BLaER1 (cell line): ENCODE results near the gene FAM120A.

Experiments
- H3K27ac ChIP-seq: shearing (Covaris generic); formaldehyde crosslinking; 2 replicates; pipeline ENCODE4 v1.8.1; 2022
- H3K27me3 ChIP-seq: shearing (Covaris generic); formaldehyde crosslinking; 2 replicates; pipeline ENCODE4 v1.8.1; 2022
- H3K36me3 ChIP-seq: shearing (Covaris generic); formaldehyde crosslinking; 2 replicates; pipeline ENCODE4 v1.8.1; 2022
- H3K4me1 ChIP-seq: shearing (Covaris generic); formaldehyde crosslinking; 2 replicates; pipeline ENCODE4 v1.8.1; 2022
- H3K4me2 ChIP-seq: shearing (Covaris generic); formaldehyde crosslinking; 2 replicates; pipeline ENCODE4 v1.8.1; 2022
- H3K4me3 ChIP-seq: shearing (Covaris generic); formaldehyde crosslinking; 2 replicates; pipeline ENCODE4 v1.8.1; 2022
- H3K9ac ChIP-seq: shearing (Covaris generic); formaldehyde crosslinking; 2 replicates; pipeline ENCODE4 v1.8.1; 2022
- H3K9me3 ChIP-seq: shearing (Covaris generic); formaldehyde crosslinking; 2 replicates; pipeline ENCODE4 v1.8.1; 2022
- H4K20me1 ChIP-seq: shearing (Covaris generic); formaldehyde crosslinking; 2 replicates; pipeline ENCODE4 v1.8.1; 2022
- Cebpa-rat ChIP-seq: shearing (Covaris generic); IDR thresholded peaks from 2 replicates; pipeline ENCODE4 v1.8.1; 2022

FAM120A gene

DNA sequence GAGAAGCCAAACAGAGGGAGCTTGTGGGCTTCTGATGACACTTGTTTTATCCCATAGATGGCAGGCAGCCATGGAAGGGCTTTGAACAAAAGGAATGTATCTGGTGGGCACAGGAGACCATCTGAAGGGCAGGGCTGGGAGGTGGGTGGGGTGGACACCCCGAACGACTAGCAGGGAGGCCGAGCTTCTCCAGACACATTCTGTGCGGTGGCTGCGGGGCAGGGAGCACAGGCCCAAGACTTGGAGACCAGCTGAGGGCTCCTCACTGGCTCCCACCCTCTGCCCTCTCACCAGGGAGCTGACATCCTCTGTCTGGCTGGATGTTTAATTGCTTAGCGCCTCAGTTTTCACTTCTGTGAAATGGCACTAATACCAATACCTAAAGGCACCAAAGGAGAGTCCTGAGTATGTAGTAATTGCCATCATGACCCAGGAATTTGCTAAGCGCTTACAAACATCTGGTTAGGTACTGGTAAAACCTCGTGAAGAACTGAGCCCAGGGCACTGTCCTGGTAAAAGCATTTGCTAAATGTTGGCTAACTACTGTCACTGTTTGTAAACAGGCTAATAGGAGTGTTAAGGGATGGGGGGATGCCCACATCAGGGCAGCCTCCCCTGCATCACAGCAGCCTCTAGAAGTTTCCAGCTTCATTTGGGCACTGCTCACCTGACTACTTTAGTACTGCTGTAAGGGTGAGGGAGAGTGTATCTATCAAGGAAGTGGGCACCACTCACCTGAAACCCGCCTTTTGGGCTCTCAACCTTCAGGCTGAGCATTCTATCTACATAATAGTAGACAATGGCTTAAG lies 122.8 kb downstream of the FAM120A start:
- Histone ChIP-seq H3K9me3 (peaks cover 15% of the 10 kb centered on the region), H3K27ac (no peak overlapping the region), H3K27me3 (no peaks in the 10 kb centered on the region), H3K4me3 (no peak overlapping the region; the same call in 1 of the 2 replicates), H3K36me3 (no peaks in the 10 kb centered on the region), H3K4me1 (peaks cover 34% of the 10 kb centered on the region), H3K9ac (no peak overlapping the region), H4K20me1 (peaks cover 20% of the 10 kb centered on the region), H3K4me2 (peak overlapping the region; percentile 100)
- no peak for TF ChIP-seq Cebpa-rat

DNA sequence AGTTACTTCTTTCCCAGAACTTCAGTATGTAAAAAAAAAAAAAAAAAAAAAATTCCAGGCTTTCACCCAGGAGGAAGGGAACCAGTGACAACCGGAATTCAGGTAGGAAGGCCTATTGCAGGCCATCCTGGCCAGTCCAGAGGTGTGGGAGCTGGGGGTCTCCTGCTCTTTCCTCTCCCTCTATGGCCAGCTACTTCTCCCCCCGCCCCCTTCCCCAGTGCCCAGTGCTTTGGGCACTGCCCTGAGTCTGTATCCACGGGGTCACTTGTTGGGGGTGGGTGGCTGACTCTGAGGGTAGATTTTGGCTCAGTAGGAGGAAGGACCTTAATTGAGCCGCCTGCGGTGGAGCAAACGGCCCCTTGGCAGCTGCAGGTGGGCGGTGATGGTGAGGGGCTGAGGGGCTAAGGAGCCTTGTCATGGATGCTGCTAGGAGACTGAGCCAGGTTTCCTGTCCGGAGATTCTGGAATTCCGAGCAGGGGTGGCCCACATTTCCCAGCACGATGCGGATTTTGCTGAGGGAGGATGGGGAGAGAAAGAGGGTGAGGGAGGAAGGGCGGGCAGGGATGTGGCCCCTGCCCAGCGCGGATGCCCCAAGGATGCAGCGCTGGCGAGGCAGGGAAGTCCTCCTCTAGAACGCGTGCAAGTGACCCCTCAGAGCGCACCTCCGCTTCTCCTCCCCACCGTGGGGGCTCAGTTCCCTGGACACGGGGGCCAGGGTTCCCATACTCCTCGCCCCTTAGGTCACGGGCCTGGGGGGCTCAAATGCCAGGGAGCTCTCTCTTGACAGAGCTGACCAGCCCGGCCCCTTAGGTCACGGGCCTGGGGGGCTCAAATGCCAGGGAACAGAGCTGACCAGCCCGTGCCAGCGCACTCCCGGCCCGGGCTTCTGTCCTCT lies 123.7 kb downstream of the FAM120A start:
- Histone ChIP-seq H3K9me3 (peaks cover 15% of the 10 kb centered on the region), H4K20me1 (peaks cover 28% of the 10 kb centered on the region), H3K4me1 (peaks cover 39% of the 10 kb centered on the region), H3K36me3 (no peaks in the 10 kb centered on the region), H3K27me3 (no peaks in the 10 kb centered on the region), H3K9ac (peak overlapping the region; percentile 96), H3K27ac (peak overlapping the region; percentile 97), H3K4me2 (peak overlapping the region; percentile 100), H3K4me3 (peak overlapping the region; percentile 89)
- TF ChIP-seq Cebpa-rat, result no peak

DNA sequence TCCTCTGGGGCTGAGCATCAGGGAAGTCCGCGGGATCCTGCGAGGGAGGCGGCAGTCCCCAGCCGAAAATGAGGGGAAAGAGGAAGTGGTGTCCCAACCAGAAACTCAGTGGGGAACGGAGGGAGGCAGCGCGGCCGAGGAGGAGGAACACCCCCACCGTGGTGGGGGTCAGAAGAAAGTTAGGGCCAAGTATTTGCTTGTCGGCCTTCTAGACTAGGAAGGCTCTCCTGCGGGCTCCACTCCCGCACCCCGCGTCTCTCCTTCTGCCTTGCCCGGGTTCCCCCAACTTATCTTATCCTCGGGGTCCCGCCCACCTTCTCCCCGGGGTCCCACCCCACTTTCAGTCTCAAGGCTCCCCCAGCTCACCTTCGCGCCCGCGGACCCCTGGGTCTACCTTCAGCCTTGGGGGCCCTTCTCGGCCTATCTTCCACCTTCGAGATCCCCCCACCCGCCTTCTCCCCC lies 124.3 kb downstream of the FAM120A start:
- H3K27ac ChIP-seq, result peak overlapping the region; percentile 97
- H3K9ac ChIP-seq, result peak overlapping the region; percentile 96
- no peaks in the 10 kb centered on the region for H3K36me3 ChIP-seq
- H4K20me1 ChIP-seq, result peaks cover 35% of the 10 kb centered on the region
- no peaks in the 10 kb centered on the region for H3K27me3 ChIP-seq
- peaks cover 42% of the 10 kb centered on the region for H3K4me1 ChIP-seq
- H3K4me2 ChIP-seq, result peak overlapping the region; percentile 100
- no peak for TF ChIP-seq Cebpa-rat
- H3K4me3 ChIP-seq, result peak overlapping the region; percentile 89
- H3K9me3 ChIP-seq, result peaks cover 9% of the 10 kb centered on the region

DNA sequence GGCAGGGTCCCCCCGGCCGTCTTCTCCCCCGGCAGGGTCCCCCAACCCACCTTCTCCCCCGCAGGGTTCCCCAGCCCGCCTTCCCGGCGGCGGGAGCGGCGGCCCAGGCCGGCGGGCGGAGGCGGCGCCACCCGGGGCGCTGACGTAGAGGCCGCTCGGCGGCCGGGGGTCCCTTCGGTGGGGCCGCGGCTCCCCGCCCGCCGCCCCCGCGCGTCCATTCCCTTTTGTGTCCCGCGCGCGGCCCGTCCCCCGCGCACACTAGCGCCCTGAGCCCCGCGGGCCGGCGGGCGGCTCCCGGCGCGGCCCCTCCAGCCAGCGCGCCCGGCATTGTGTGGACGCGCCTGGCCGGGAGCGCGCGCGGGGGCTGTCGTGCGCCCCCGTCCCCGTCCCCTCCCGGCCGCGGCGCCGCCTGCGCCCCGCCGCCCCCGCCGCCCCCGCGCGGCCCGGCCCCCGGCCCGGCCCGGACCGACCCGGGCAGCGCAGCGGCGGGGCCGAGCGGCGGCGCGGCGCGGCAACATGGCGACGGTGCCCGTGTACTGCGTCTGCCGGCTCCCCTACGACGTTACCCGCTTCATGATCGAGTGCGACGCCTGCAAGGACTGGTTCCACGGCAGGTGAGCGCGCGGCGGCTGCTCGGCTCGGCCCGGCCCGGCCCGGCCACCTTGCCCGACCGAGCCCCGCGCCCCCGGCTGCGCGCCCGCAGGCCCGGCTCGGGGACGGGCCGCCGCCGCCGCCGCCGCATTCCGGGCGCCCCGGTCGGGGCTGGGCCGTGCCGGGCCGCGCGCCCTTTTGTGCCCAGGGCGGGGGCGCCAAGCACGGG lies 125.0 kb downstream of the FAM120A start, which contains the start of gene PHF2:
Gene PHF2, plus strand, starts transcription at position 327 of the 820 bp plus-strand sequence. Its CDS starts 190 bp downstream, at position 517.
- Histone ChIP-seq H4K20me1 (peaks cover 41% of the 10 kb centered on the region), H3K27ac (peak within 1 kb of the TSS; percentile 97), H3K4me3 (peak within 1 kb of the TSS; percentile 89), H3K4me2 (peak within 1 kb of the TSS; percentile 100), H3K27me3 (no peaks in the 10 kb centered on the region), H3K9me3 (peaks cover 3% of the 10 kb centered on the region), H3K4me1 (peaks cover 45% of the 10 kb centered on the region), H3K36me3 (no peaks in the 10 kb centered on the region), H3K9ac (peak within 1 kb of the TSS; percentile 96)
- no peak for TF ChIP-seq Cebpa-rat

DNA sequence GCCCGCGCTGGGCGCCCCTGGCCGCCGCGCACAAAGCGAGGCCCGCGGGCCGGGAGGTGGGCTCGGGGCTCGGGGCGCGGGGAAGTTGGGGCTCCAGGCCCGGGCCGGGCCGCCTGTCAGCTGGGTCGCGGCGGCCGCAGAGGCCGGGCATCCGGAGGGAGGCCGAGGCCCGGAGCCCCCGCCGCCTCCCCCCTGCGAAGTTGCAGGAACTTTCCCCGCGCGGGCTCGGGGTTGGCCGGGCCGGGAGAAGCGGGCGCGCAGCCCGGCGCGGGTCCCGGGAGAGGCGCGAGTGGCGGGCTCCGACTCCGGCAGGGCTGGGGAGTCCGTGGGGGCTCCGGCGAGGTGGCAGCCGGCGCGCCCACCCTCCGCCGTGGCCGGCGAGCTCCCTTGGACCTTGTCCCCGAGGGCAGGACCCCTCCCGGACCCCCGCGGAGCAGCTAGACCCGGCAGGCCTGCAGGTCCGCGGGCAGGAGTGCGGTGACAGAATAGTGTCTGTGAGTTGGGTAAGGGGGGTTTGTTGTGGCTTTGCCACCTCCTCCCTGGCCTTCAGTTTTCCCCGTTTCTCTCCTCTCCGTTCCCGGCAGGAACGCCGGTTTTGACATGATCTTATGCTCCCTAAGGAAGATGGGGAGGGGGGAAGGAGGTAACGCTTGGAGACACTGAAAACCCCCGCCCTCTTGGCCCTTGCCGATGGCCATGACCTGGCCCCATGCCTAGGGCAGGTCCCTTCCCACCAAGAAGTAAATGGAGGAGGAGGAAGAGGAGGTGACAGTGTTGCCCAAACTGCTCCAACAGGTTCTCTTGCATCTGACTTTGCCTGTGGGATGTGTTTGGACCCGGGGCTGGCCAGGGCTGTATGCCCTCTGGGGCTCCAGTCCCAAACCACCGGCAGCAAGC lies 125.8 kb downstream of the FAM120A start:
- Histone ChIP-seq H3K27ac (peak overlapping the region; percentile 97), H3K4me3 (peak overlapping the region; percentile 89), H3K4me2 (peak overlapping the region; percentile 98), H3K4me1 (peaks cover 49% of the 10 kb centered on the region), H3K27me3 (no peaks in the 10 kb centered on the region), H3K36me3 (no peaks in the 10 kb centered on the region), H3K9ac (peak overlapping the region; percentile 96), H4K20me1 (peaks cover 50% of the 10 kb centered on the region), H3K9me3 (no peaks in the 10 kb centered on the region)
- TF ChIP-seq Cebpa-rat, result no peak

DNA sequence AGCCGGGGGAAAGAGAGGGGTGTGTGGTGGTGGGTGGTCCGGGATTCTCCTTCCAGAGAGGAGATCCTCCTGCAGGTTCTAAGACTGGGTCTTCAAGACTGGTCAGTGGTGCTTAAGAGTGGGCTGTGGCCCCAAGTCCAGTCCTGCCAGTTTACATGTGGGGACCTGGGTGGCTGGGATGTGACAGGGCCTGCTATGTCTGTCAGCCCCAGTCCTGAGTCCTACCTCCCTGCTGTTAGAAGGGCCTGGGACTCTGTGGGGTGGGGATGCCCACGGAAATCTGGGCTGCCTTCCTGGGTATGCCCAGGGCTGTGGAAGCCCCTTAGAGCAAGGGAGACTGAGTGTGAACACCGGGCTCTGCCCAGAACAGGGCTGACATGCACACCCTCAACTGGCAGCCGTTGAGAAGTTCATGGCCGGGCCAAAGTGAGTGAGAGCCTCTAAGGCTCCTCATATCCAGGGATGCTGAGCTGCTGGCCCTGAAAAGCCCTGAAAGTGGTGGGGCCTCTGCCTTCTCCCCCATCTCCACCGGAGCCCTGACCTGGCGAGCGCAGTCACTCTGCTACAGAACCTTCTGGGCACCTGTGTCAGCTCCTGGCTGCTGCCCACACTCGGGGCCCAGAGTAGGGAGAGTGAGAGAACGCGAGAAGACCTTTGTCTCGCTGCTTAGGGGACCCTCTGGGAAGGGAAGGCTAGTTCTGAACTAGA lies 126.6 kb downstream of the FAM120A start:
- H3K4me2 ChIP-seq, result peak overlapping the region; percentile 98
- peaks cover 3% of the 10 kb centered on the region; the same call in 1 of the 2 replicates for H3K36me3 ChIP-seq
- no peak for TF ChIP-seq Cebpa-rat
- H3K4me1 ChIP-seq, result peaks cover 53% of the 10 kb centered on the region
- H3K9ac ChIP-seq, result peak overlapping the region; percentile 96
- H4K20me1 ChIP-seq, result peaks cover 58% of the 10 kb centered on the region
- peaks cover 4% of the 10 kb centered on the region for H3K9me3 ChIP-seq
- peak overlapping the region; percentile 97 for H3K27ac ChIP-seq
- no peaks in the 10 kb centered on the region for H3K27me3 ChIP-seq
- peak overlapping the region; percentile 89 for H3K4me3 ChIP-seq

DNA sequence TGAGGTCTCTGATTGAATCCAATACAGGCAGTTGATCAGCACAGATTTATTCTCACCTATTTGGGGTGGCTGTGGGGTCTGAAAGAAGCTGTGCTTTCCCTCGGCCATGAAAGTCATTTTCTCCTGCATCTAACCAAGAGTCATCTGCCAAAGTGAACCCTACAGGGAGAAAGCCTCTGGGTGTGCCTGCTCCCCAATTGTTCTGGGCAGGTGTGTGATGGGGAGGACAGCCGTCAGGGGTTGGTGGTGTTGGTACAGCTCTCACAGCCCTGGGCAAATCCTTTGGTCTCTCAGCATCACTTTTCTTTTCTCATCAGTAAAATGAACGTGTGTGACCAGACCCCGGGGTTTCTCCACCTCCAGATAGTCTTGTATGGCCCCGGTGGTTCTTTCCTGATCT lies 127.4 kb downstream of the FAM120A start:
- Histone ChIP-seq H3K9ac (peak overlapping the region; percentile 96; the same call in 1 of the 2 replicates), H3K27ac (no peak overlapping the region)
- TF ChIP-seq Cebpa-rat, result no peak

More for the DNA sequence above, 127.4 kb downstream of the FAM120A start:
- peaks cover 53% of the 10 kb centered on the region for H3K4me1 ChIP-seq
- peaks cover 9% of the 10 kb centered on the region; the same call in 1 of the 2 replicates for H3K36me3 ChIP-seq
- peaks cover 11% of the 10 kb centered on the region for H3K9me3 ChIP-seq
- H3K4me3 ChIP-seq, result 0 out of 2 replicates have a peak overlapping the region, but pooled peaks have one; percentile 89
- peaks cover 60% of the 10 kb centered on the region for H4K20me1 ChIP-seq
- H3K4me2 ChIP-seq, result peak overlapping the region; percentile 98
- H3K27me3 ChIP-seq, result no peaks in the 10 kb centered on the region
